Adrenal gland (tissue), 19 donors: ENCODE data around the gene MSMB. TPM values are rescaled to one million over a fixed set of nuclear protein-coding genes. Genes with fewer than 3 reads are reported as not detected.
"Not testable (repeated sequence)": the region's sequence is repeated elsewhere in the genome, so short reads cannot be mapped to it uniquely, and the experiment has no call there.

Experiments used
- DNase-seq, 7 donors: peaks; one replicate each; pipeline ENCODE4 v3.0.0-alpha.2; 2019 to 2020
- H3K27ac ChIP-seq, 5 donors: fragments of 200-600 bp; sonication (generic) in 4 of 5; 1 replicate in 3 of 5; 2 replicates in 2 of 5; pipeline versions ENCODE4 v1.5.1 to v1.8.0; 2016 to 2020; ENCODE audit warnings: mild to moderate bottlenecking in 1 of 5
- H3K27me3 ChIP-seq: fragments of 200-600 bp; 2 replicates; pipeline ENCODE4 v1.8.0; 2021
- H3K36me3 ChIP-seq, 2 donors: fragments of 200-600 bp; replicated peaks in 1 of 2; 1 replicate in 1 of 2; 2 replicates in 1 of 2; pipeline versions ENCODE4 v1.5.1 to v1.8.0; 2018 to 2022
- H3K4me1 ChIP-seq, 2 donors: fragments of 200-600 bp; replicated peaks in 1 of 2; 1 replicate in 1 of 2; 2 replicates in 1 of 2; pipeline versions ENCODE4 v1.5.1 to v1.8.0; 2018 to 2021
- H3K4me3 ChIP-seq, 4 donors: fragments of 200-600 bp; sonication (generic) in 3 of 4; one replicate each; pipeline ENCODE4 v1.5.1; 2016 to 2018
- H3K9me3 ChIP-seq, 3 donors: fragments of 200-600 bp; sonication (generic) in 1 of 3; replicated peaks in 1 of 3; 1 replicate in 2 of 3; 2 replicates in 1 of 3; pipeline versions ENCODE4 v1.5.1 to v1.8.0; 2016 to 2021
- CTCF ChIP-seq, 6 experiments: fragments of 450-650 bp in 4 of 6; fragments of 200-600 bp in 2 of 6; sonication (generic) in 1 of 6; IDR thresholded peaks; 1 replicate in 5 of 6; 2 replicates in 1 of 6; pipeline versions ENCODE4 v1.5.1 to v1.8.0; 2016 to 2021; ENCODE audit warnings: antibody characterized with exemption in 6 of 6, mild to moderate bottlenecking in 2 of 6, moderate library complexity in 1 of 6
- POLR2A ChIP-seq, 2 donors: fragments of 450-650 bp; IDR thresholded peaks; one replicate each; pipeline ENCODE4 v1.6.1; 2017; ENCODE audit warnings: antibody characterized with exemption in 2 of 2, mild to moderate bottlenecking in 2 of 2, moderate library complexity in 1 of 2
- WGBS, 4 donors: extraction: QIAGEN DNeasy Blood & Tissue Kit in 2 of 4; methylation state at CpG; one replicate each; pipeline versions ENCODE4 v1.1.5 to v1.1.7; 2013 to 2017; 5-methylcytosine and 5-hydroxymethylcytosine counted together
- intact Hi-C, 2 donors: fragments of 100-400 bp; cut with DNase I; formaldehyde crosslinking; loops; one replicate each; pipeline versions ENCODE4 v1.14.1 to v1.15.0; 2022 to 2023
- long read RNA-seq, 10 donors: library from polyadenylated mRNA in 3 of 10; unstranded in 2 of 10; stranded (forward) in 1 of 10; transcript quantifications; one replicate each; pipeline ENCODE4 v2.0.0 and lab custom pipeline, GENCODE V29; 2021 to 2026
- polyA plus RNA-seq, 3 donors: library from polyadenylated mRNA; stranded (reverse); fragments of 200-250 nt in 2 of 3; fragments of 350-450 nt in 1 of 3; fragmentation: Illumina TruSeq in 1 of 3; extraction: RNeasy Lipid Tissue Mini Kit (QIAGEN cat#74804) in 1 of 3; gene quantifications; one replicate each; pipeline ENCODE4 v1.2.3, GENCODE V29; 2013 to 2014
- total RNA-seq, 9 donors: library from RNA; depleted of rRNA in 4 of 9; stranded (reverse); fragments of >200 nt in 4 of 9; fragments of 120-200 nt in 1 of 9; fragmentation: NEBNext Ultra II Directional in 1 of 9; extraction: Animal tissue kit (Norgen Biotek cat#: 25700) in 1 of 9; gene quantifications; one replicate each; pipeline versions ENCODE4 v1.1.0 to v1.2.4, GENCODE V29; 2013 to 2023
- donor health status: healthy with polysubstance abuse.
- donor health status: Bipolar disorder and iron deficiency.
- donor health status: DM: yes; HTN: yes; CAD: no.
- donor health status: DM: no; HTN: no; CAD: no.
- donor health status: DM: no; HTN: no; CAD: no.
- donor health status: DM: yes; HTN: yes; CAD: no.

The MSMB gene
- not detected for total RNA-seq
- not detected for polyA plus RNA-seq
- long read RNA-seq, donor 1, result 0 reads
- long read RNA-seq, donor 2, result 0 reads
- long read RNA-seq, donor 3, result 0 reads
- long read RNA-seq, donor 4, result 0 reads
- long read RNA-seq, donor 5, result 0 reads
- long read RNA-seq, donor 6, result 0 reads
- long read RNA-seq, donor 7, result 0 reads
- long read RNA-seq, donor 8, result 0 reads
- long read RNA-seq, donor 9, result 0 reads
- long read RNA-seq, donor 10, result 0 reads

GRCh38 chr10:46046261-46046660 lies at the start of gene MSMB:
MSMB (minus strand) TSS chr10:46046269; CDS start chr10:46046237, 32 bp downstream.
- intact Hi-C loops, result no loop called here
- no peaks in the 10 kb centered on the region for H3K36me3 ChIP-seq
- H3K4me3 ChIP-seq, result no peak within 1 kb of the TSS
- no peak within 1 kb of the TSS for H3K27ac ChIP-seq
- TF ChIP-seq CTCF (IDR thresholded peaks at IDR 0.05), result no peak
- no peak for TF ChIP-seq POLR2A (IDR thresholded peaks at IDR 0.05)
- no peaks in the 10 kb centered on the region for H3K9me3 ChIP-seq
- DNase-seq, result no peak
- WGBS, 4 donors, result 86 to 90% (median 87%) methylated on average over 7 of the region's 7 CpGs
- H3K27me3 ChIP-seq, result no peaks in the 10 kb centered on the region
- no peaks in the 10 kb centered on the region for H3K4me1 ChIP-seq

GRCh38 chr10:46094931-46095750 lies 49.1 kb upstream of the MSMB start:
- no peak overlapping the region for H3K4me3 ChIP-seq
- H3K9me3 ChIP-seq, result no peaks in the 10 kb centered on the region
- DNase-seq, result peak in 1 of 7 donors; percentile 33
- WGBS, 4 donors, result 85 to 91% (median 90%) methylated on average over 9 to 15 of the region's 15 CpGs
- H3K27ac ChIP-seq, result no peak overlapping the region
- no peaks in the 10 kb centered on the region for H3K36me3 ChIP-seq
- H3K4me1 ChIP-seq, result no peaks in the 10 kb centered on the region
- no peak for TF ChIP-seq CTCF (IDR thresholded peaks at IDR 0.05)
- no peak for TF ChIP-seq POLR2A (IDR thresholded peaks at IDR 0.05)
- intact Hi-C loops, result no loop called here
- no peaks in the 10 kb centered on the region for H3K27me3 ChIP-seq

- Histone ChIP-seq H3K36me3 (no peaks in the 10 kb centered on the region), H3K4me3 (no peak overlapping the region), H3K27ac (no peak overlapping the region), H3K27me3 (no peaks in the 10 kb centered on the region), H3K9me3 (no peaks in the 10 kb centered on the region), H3K4me1 (no peaks in the 10 kb centered on the region)
- intact Hi-C loops, result no loop called here
- 91 to 100% (median 92%) methylated on average over 5 to 6 of the region's 6 CpGs for WGBS, 4 donors
- TF ChIP-seq POLR2A (IDR thresholded peaks at IDR 0.05) (no peak), CTCF (IDR thresholded peaks at IDR 0.05) (no peak)
- no peak for DNase-seq
Measured at GRCh38 chr10:46094197-46094500, 48.1 kb upstream of the MSMB start.

GRCh38 chr10:46093316-46094196 lies 47.5 kb upstream of the MSMB start:
- H3K36me3 ChIP-seq, intact Hi-C loops, H3K27ac ChIP-seq, H3K4me1 ChIP-seq, DNase-seq, H3K9me3 ChIP-seq, H3K4me3 ChIP-seq, H3K27me3 ChIP-seq: not testable (repeated sequence)
- WGBS, 4 donors, result 75 to 87% (median 84%) methylated on average over 8 to 9 of the region's 9 CpGs
